ENCODE results near the gene PELI2.
"Not testable (repeated sequence)": the region's sequence is repeated elsewhere in the genome, so short reads cannot be mapped to it uniquely, and the experiment has no call there.

Gene PELI2

DNA sequence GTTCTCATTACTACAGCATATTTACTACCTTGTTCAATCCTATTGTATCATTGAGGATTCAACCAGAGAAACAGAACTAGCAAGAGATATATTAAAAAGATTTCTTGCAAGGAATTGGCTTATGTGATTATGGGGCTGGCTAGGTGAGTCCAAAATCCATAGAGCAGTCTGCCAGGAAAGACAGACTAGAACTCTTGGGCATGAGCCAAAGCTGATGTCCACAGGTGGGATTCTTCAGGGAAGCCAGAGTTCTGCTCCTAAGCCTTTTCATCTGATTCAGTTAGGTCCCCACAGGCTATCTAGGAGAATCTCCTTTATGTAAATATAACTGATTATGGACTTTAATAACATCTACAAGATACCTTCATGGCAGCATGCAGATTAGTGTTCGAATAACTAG lies 26.0 kb downstream of the PELI2 start:
- no peak for DNase-seq

DNA sequence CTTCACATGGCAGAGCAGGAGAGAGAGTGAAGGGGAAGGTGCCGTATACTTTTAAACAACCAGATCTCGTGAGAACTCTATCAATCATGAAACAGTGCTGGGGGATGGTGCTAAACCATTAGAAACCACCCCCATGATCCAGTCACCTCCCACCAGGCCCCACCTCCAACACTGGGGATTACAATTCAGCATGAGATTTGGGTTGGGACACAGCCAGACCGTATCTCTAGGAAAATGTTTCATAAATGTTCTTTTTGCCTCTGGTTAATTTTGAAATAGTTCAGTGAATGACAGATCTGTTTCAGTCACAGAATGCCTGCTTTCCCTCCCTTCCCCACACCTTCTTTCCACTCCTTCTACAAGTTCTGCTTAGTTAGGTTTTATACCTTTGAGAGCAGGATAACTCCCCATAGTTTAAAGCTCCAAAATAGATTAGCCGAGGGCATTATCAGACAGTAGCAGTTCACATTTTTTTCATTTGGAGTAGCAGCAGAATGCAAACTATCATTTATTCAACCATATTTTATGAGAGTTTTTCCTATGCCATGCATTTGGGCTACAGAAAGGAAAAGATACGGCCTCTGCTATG lies 27.1 kb downstream of the PELI2 start:
- no peak for DNase-seq

GRCh38 chr14:56145965-56146364 lies 27.8 kb downstream of the PELI2 start:
- no peak for DNase-seq

DNA sequence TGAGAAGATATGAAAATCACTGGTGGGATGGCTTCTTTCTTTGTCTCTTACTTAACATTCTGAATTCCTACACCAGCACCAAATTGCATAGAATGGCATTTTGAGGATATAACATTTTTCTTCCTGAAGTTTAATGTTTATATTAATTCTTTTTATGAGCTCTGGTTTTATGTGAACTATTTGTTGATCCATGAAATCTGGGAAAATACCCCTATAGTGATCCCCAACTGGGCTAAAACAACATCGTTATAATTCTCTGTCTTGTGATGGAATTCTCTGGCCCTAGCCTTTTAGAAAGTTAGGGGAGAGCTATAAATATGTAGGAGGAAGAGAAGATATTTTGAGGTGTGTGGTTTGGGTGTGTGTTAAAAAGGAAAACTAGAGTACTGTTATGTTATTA lies 29.2 kb downstream of the PELI2 start:
- DNase-seq: no peak

DNA sequence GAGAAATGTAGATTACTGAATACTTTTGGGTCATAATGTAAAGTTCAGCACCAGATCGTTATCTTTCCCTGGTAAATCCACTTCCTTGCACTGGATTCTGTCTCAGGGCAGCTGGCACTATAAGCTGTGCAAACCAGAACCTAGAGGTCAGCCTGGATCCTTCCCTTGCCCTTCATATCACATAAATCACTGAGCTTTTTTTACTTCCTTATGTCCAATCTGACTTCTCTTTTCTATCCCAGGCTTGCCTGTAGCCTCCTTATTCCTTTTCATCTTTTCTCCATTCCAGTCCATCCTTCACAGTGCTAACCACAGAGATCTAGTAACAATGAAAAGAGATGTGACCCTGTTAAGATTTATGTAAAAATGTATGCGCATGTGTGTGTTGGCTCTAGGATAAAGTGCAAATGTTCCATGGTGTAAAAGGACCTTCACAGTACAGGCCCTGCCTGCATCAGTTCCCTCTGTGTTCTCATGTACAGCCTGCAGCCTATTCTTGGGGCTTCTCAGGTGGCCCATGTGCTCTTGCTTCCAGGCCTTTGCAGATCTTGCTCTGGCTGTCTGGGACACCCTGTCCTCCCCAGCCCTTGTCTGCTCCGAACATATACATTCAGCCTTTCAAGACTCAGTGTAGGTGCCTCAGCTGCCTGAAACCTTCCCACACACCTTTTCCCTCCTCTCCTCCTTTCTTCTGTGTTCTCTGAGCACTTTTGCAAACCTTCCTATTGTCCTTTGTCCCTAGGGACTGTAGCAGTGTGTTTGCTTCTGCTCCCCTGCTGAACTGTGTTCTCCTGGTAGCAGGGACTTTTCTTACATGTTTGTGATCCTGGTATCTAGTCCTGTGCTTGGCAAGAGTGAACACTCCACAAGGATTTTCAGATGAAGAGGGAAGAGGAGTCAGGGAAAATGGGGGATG lies 30.0 kb downstream of the PELI2 start:
- no peak for DNase-seq

DNA sequence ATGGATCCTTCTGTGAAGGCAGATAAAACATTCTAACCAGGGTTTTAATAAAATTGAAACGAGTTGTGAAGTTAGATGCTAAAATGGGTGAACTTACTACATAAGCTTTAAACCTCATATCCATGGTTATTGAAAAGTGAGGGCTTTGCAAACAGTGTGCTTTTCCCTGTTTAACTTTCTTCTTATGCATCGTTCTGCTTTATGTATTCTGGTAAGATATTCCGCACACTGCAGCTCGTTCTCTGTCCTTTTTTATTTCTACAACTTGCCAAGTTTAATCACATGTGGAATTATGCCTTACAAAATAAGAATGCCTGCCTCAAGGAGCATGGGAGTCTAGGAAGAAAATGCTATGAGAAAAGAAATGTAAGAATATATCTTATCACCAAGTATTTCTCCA lies 30.9 kb downstream of the PELI2 start:
- no peak for DNase-seq

- no peak for DNase-seq
Observed at GRCh38 chr14:56149995-56150394, 31.8 kb downstream of the PELI2 start.

DNA sequence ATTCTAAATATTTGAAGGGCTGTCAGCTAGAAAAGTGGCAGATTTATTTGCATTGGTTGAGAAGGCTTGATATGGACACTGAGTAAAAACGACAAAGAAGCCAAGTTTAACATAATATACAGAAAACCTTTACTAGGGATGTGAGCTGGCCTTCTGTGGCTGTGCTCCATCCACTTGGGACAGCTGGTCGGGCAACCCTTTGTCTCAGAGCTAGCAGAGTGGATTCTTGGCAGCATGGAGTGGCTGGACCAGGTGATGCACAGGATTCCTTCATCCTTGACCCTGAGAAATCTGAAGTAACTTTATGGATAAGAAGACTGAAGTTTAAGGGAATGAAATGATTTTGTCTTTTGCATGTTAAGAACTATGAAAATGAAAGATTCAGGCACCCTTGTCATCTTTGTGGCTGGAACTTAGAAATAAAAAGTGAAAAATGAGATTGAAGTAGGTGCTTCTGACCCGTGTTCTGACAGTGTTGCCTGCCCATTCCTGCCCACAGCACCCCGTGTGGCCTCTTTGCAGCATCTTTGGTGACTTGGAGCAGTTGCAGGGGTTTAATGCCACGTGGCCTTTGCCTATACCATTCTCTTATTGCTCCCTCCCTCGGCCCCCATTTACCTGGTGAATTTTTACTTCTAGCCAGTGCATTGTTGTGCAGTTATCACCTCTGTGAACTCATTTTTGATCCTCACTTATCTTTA lies 32.6 kb downstream of the PELI2 start:
- DNase-seq: no peak

- no peak for DNase-seq
Observed at GRCh38 chr14:56152221-56152620, 34.0 kb downstream of the PELI2 start.

- no peak for DNase-seq
Observed at GRCh38 chr14:56153267-56153666, 35.1 kb downstream of the PELI2 start.

GRCh38 chr14:56154321-56154720 lies 36.1 kb downstream of the PELI2 start:
- no peak for DNase-seq

DNA sequence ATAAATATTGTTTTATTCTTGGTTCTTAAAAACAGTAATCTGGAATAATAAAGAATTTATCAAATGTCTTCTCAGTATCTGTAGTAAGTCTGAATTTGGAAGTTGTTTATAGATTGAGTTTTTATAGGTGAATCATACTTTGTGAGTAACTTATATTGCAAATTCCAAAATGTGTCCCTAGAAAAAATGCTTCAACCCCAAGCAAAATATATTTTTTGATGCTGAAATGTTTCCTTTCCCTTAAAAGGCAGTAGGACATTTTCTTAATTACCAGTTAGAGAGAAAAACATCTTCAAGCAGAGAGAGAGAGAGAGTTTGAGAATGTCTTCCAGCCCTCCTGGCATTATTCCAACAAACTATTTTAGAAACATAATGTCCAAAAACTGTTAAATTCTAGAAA lies 37.9 kb downstream of the PELI2 start:
- DNase-seq: no peak

- DNase-seq: no peak
Observed at GRCh38 chr14:56159066-56159465, 40.9 kb downstream of the PELI2 start.

DNA sequence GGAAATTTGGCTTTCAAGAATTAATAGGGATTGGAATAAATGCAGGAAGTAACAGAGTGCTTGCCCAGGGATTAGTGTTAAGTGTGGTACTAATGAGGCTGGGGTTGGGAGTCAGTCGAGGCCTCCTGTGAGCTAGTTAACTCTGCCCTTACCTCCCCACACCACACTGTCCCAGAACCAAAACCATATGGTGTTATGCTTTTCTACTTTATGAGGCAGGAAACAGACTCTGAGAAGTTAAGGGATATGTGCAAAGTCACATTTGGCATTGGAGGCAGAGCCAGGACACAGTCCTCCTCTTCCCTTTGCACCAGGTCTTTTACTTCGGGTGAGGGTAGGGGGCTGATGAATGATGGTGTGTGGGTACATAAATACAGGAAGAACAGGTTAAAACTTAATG lies 41.9 kb downstream of the PELI2 start:
- DNase-seq: no peak

- no peak for DNase-seq
Observed at GRCh38 chr14:56161658-56162057, 43.4 kb downstream of the PELI2 start.

DNA sequence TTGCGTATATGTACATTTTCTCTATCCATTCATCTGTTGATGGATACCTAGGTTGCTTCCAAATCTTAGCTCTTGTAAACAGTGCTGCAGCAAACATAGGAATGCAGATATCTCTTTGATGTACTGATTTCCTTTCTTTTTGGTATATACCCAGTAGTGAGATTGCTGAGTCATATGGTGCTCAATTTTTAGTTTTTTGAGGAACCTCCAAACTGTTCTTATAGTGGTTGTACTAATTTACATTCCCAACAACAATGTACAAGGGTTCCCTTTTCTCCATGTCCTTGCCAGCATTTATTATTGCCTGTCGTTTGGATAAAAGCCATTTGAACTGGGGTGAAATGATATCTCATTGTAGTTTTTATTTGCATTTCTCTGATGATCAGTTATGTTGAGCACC lies 44.3 kb downstream of the PELI2 start:
- no peak for DNase-seq

- DNase-seq: not testable (repeated sequence)
Observed at GRCh38 chr14:56166579-56166978, 48.4 kb downstream of the PELI2 start.

DNA sequence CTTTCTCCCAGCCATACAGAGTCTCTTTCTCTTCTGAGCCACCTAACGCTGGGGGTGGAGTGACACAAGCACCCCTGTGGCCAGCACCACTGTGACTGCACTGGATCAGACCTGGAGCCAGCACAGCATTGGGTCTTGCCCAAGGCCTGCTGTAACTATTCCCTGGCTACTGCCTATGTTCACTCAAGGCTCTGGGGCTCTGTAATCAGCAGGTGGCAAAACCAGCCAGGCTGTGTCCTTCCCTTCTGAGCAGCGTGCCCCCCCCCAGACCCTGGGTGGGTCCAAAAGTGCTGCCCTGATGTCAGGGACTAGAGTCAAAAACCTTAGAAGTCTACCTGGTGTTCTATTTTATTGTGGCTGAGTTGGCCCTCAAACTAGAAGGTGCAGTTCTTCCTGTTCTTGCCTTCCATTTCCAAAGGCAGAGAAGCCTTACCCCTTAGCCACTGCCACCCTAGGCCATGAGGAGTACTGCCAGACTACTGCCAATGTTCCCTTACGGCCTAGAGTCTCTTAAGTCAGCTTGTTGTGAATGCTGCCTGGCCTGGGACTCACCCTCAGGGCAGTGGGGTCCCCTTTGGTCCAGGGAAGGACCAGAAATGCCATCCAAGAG lies 49.9 kb downstream of the PELI2 start:
- no peak for DNase-seq

- DNase-seq: no peak
Observed at GRCh38 chr14:56170028-56170427, 51.8 kb downstream of the PELI2 start.

GRCh38 chr14:56170877-56171422 lies 52.7 kb downstream of the PELI2 start:
- DNase-seq: no peak

GRCh38 chr14:56172074-56172473 lies 53.9 kb downstream of the PELI2 start:
- no peak for DNase-seq

- no peak for DNase-seq
Observed at GRCh38 chr14:56172571-56172971, 54.4 kb downstream of the PELI2 start.

DNA sequence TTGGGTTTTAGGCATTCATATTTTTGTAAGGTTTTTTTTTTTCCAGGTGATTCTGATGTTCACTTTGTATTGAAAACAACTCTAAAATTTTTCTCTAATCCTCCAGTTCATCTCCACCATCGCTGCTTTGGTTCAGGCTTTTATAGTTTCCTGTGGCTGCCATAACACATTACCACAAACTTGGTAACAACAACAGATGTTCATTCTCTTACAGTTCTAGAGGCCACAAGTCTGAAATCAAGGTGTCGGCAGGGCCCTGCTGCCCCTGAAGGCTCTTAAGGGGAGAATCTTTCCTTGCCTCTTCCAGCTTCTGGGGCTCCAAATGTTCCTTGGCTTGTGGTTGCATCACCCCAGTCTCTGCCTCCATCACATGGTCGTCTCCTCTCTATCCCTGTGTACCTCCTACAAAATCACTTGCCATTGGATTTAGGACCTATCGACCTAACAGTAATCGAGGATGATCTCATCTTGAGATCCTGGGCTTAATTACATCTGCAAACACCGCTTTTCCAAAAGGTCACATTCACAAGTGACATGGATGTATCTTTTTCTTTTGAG lies 55.2 kb downstream of the PELI2 start:
- DNase-seq: no peak
